ENCODE measurements around the gene GLT6D1.

GRCh38 chr9:135604437-135605237 is 34.7 kb downstream of the GLT6D1 start:
- TF ChIP-seq CTCF (IDR thresholded peaks at IDR 0.05), result no peak
- TF ChIP-seq POLR2AphosphoS5 (IDR thresholded peaks at IDR 0.05; ENCODE audit: low read depth, low read length), result no peak
- no peak for TF ChIP-seq REST (IDR thresholded peaks at IDR 0.05; ENCODE audit: insufficient read depth in 1 of 2, low read depth in 2 of 2, low read length in 1 of 2)
